Mucosa of descending colon (tissue), 3 donors: ENCODE results near the gene HACE1. TPM values are rescaled to one million over a fixed set of nuclear protein-coding genes. Genes with fewer than 3 reads are reported as not detected.

Source experiments
- ATAC-seq: fragments of 200-7000 bp; cut with Tn5 transposase; one replicate; pipeline ENCODE4 v1.9.1; 2020; ENCODE audit warnings: mild to moderate bottlenecking, moderate library complexity
- DNase-seq, 3 donors: peaks; one replicate each; pipeline ENCODE4 v3.0.0-alpha.2; 2020
- H3K36me3 ChIP-seq: fragments of 200-600 bp; one replicate; pipeline ENCODE4 v1.8.0; 2021; ENCODE audit warnings: low read depth, mild to moderate bottlenecking
- H3K4me1 ChIP-seq: fragments of 200-600 bp; one replicate; pipeline ENCODE4 v1.8.0; 2021; ENCODE audit warnings: low read depth, mild to moderate bottlenecking
- H3K4me3 ChIP-seq: fragments of 200-600 bp; one replicate; pipeline ENCODE4 v1.8.0; 2021; ENCODE audit warnings: mild to moderate bottlenecking
- H3K9me3 ChIP-seq: fragments of 200-600 bp; one replicate; pipeline ENCODE4 v1.8.0; 2021; ENCODE audit warnings: mild to moderate bottlenecking
- CTCF ChIP-seq: fragments of 200-600 bp; IDR thresholded peaks from one replicate; pipeline ENCODE4 v1.8.0; 2022; ENCODE audit warnings: antibody characterized with exemption, mild to moderate bottlenecking
- intact Hi-C, 2 donors: fragments of 100-400 bp; cut with DNase I in 1 of 2; cut with micrococcal nuclease in 1 of 2; formaldehyde crosslinking; loops; one replicate each; pipeline versions ENCODE4 v1.11.0 to v1.11.1; 2022; cut with DNase I, micrococcal nuclease
- total RNA-seq, 3 donors: library from RNA; stranded (reverse); fragmentation: NEBNext Ultra II Directional in 2 of 3; extraction: Animal tissue kit (Norgen Biotek cat#: 25700) in 2 of 3; gene quantifications; one replicate each; pipeline versions ENCODE4 v1.2.1 to v1.2.4, GENCODE V29; 2021 to 2023
- donor health status: DM: no; HTN: no; CAD: no; lungs with moderate emphysema.
- donor health status: DM: no; HTN: no; CAD: no.
- donor health status: DM: no; HTN: yes; CAD: no.

Gene HACE1
- total RNA-seq, 3 donors from 2014 or later: 4.2 to 13.8 (median 7.9) TPM

- ATAC-seq: no peak
- DNase-seq: no peak
- H3K4me1 ChIP-seq: no peaks in the 10 kb centered on the region
- H3K36me3 ChIP-seq: no peaks in the 10 kb centered on the region
- H3K4me3 ChIP-seq: no peak overlapping the region
- no peak for TF ChIP-seq CTCF
- no peaks in the 10 kb centered on the region for H3K9me3 ChIP-seq
- intact Hi-C loops: no loop called here
These were observed 159.1 kb downstream of the HACE1 start for GRCh38 chr6:104700371-104701185.

- no peaks in the 10 kb centered on the region for H3K36me3 ChIP-seq
- ATAC-seq: no peak
- intact Hi-C loops: no loop called here
- H3K9me3 ChIP-seq: no peaks in the 10 kb centered on the region
- no peak for TF ChIP-seq CTCF
- H3K4me1 ChIP-seq: no peaks in the 10 kb centered on the region
- no peak overlapping the region for H3K4me3 ChIP-seq
- no peak for DNase-seq
These were observed 160.0 kb downstream of the HACE1 start for GRCh38 chr6:104699593-104700329.

GRCh38 chr6:104698979-104699378 lies 160.7 kb downstream of the HACE1 start:
- H3K9me3 ChIP-seq: no peaks in the 10 kb centered on the region
- no peak overlapping the region for H3K4me3 ChIP-seq
- no peak for TF ChIP-seq CTCF
- no peak for ATAC-seq
- no peaks in the 10 kb centered on the region for H3K36me3 ChIP-seq
- H3K4me1 ChIP-seq: no peaks in the 10 kb centered on the region
- intact Hi-C loops: no loop called here
- no peak for DNase-seq

GRCh38 chr6:104692008-104692407 lies 167.7 kb downstream of the HACE1 start:
- H3K4me3 ChIP-seq: no peak overlapping the region
- H3K4me1 ChIP-seq: no peaks in the 10 kb centered on the region
- no peak for ATAC-seq
- TF ChIP-seq CTCF: no peak
- H3K36me3 ChIP-seq: no peaks in the 10 kb centered on the region
- intact Hi-C loops: no loop called here
- no peaks in the 10 kb centered on the region for H3K9me3 ChIP-seq
- no peak for DNase-seq

- ATAC-seq (no peak), DNase-seq (no peak)
- no peak for TF ChIP-seq CTCF
- Histone ChIP-seq H3K4me1 (no peaks in the 10 kb centered on the region), H3K9me3 (no peaks in the 10 kb centered on the region), H3K36me3 (no peaks in the 10 kb centered on the region), H3K4me3 (no peak overlapping the region)
- intact Hi-C loops: no loop called here
These were observed 170.0 kb downstream of the HACE1 start for GRCh38 chr6:104689551-104690205.
